Neuronal stem cell (in vitro differentiated cells): ENCODE results near the gene RER1.
A peak's percentile ranks its signal among the peaks of the same experiment; 100 is the strongest.

Source experiments
- DNase-seq: peaks from one replicate; pipeline ENCODE4 v3.0.0-alpha.2; 2013; ENCODE audit warnings: low spot score
- H2AFZ ChIP-seq: one replicate; pipeline ENCODE4 v1.6.1; 2013; ENCODE audit warnings: mild to moderate bottlenecking, low read length, inconsistent platforms
- H2AK5ac ChIP-seq: 2 replicates; pipeline ENCODE4 v1.6.1; 2013; ENCODE audit warnings: low read depth, mild to moderate bottlenecking, inconsistent platforms, low read length, moderate library complexity, mixed read lengths
- H2BK120ac ChIP-seq: 2 replicates; pipeline ENCODE4 v1.6.1; 2013; ENCODE audit warnings: low read depth, mild to moderate bottlenecking, inconsistent platforms, low read length, moderate library complexity, mixed read lengths
- H2BK12ac ChIP-seq: one replicate; pipeline ENCODE4 v1.6.1; 2013; ENCODE audit warnings: low read length, inconsistent platforms
- H2BK15ac ChIP-seq: 2 replicates; pipeline ENCODE4 v1.6.1; 2013; ENCODE audit warnings: mild to moderate bottlenecking, low read length, inconsistent platforms, mixed read lengths
- H2BK5ac ChIP-seq: one replicate; pipeline ENCODE4 v1.6.1; 2013; ENCODE audit warnings: inconsistent platforms, mild to moderate bottlenecking, low read length, moderate library complexity
- H3K14ac ChIP-seq: one replicate; pipeline ENCODE4 v1.6.1; 2013; ENCODE audit warnings: low read length, inconsistent platforms
- H3K18ac ChIP-seq: 2 replicates; pipeline ENCODE4 v1.6.1; 2013; ENCODE audit warnings: low read length, inconsistent platforms
- H3K23ac ChIP-seq: 2 replicates; pipeline ENCODE4 v1.6.1; 2013; ENCODE audit warnings: low read depth, mild to moderate bottlenecking, mixed read lengths, low read length, inconsistent platforms; ENCODE audit not compliant: poor library complexity
- H3K27ac ChIP-seq: replicated peaks from 3 replicates; pipeline ENCODE4 v1.5.1; 2013; ENCODE audit warnings: low read length, inconsistent platforms
- H3K27me3 ChIP-seq, 3 experiments: 2 replicates each; pipeline ENCODE4 v1.6.1; 2013; ENCODE audit warnings: low read length in 3 of 3, mild to moderate bottlenecking in 2 of 3, inconsistent platforms in 1 of 3, low read depth in 1 of 3, mixed read lengths in 1 of 3, moderate library complexity in 1 of 3; ENCODE audit not compliant: control insufficient read depth in 3 of 3, insufficient read depth in 3 of 3
- H3K36me3 ChIP-seq, 2 donors: replicated peaks in 1 of 2; 2 replicates each; pipeline ENCODE4 v1.6.1; 2013; ENCODE audit warnings: low read length in 2 of 2; ENCODE audit not compliant: control insufficient read depth in 2 of 2, insufficient read depth in 2 of 2
- H3K4ac ChIP-seq: 2 replicates; pipeline ENCODE4 v1.6.1; 2013; ENCODE audit warnings: inconsistent platforms, mild to moderate bottlenecking, low read length, moderate library complexity
- H3K4me1 ChIP-seq, 2 donors: 1 replicate in 1 of 2; 2 replicates in 1 of 2; pipeline ENCODE4 v1.6.1; 2013; ENCODE audit warnings: low read length in 2 of 2, low read depth in 1 of 2; ENCODE audit not compliant: control insufficient read depth in 2 of 2, insufficient read depth in 1 of 2
- H3K4me2 ChIP-seq: one replicate; pipeline ENCODE4 v1.6.1; 2013; ENCODE audit warnings: mild to moderate bottlenecking, low read length, inconsistent platforms; ENCODE audit not compliant: insufficient read depth, poor library complexity, severe bottlenecking
- H3K4me3 ChIP-seq, 2 donors: 2 replicates each; pipeline ENCODE4 v1.5.1; 2013; ENCODE audit warnings: low read length in 2 of 2, mild to moderate bottlenecking in 2 of 2, inconsistent platforms in 1 of 2, moderate library complexity in 1 of 2
- H3K79me1 ChIP-seq: one replicate; pipeline ENCODE4 v1.6.1; 2013; ENCODE audit warnings: low read depth, mild to moderate bottlenecking, inconsistent platforms, low read length, moderate library complexity
- H3K9ac ChIP-seq: one replicate; pipeline ENCODE4 v1.6.1; 2013; ENCODE audit warnings: mild to moderate bottlenecking, low read depth, low read length, inconsistent platforms; ENCODE audit not compliant: poor library complexity
- H3K9me3 ChIP-seq, 2 donors: replicated peaks in 1 of 2; 2 replicates each; pipeline versions ENCODE3 to v1.6.1; 2013; ENCODE audit warnings: low read length in 2 of 2, mild to moderate bottlenecking in 2 of 2, inconsistent platforms in 1 of 2, low read depth in 1 of 2, mixed read lengths in 1 of 2, moderate library complexity in 1 of 2; ENCODE audit not compliant: control insufficient read depth in 2 of 2, insufficient read depth in 1 of 2
- H4K8ac ChIP-seq: one replicate; pipeline ENCODE4 v1.6.1; 2013; ENCODE audit warnings: low read depth, mild to moderate bottlenecking, inconsistent platforms, low read length, moderate library complexity
- H4K91ac ChIP-seq: one replicate; pipeline ENCODE4 v1.6.1; 2013; ENCODE audit warnings: low read length, low read depth, mild to moderate bottlenecking, inconsistent platforms; ENCODE audit not compliant: poor library complexity
- WGBS, 2 donors: extraction: QIAGEN DNeasy Blood & Tissue Kit; methylation state at CpG; one replicate each; pipeline ENCODE4 v1.1.7; 2013; ENCODE audit warnings: missing lambda C conversion rate in 2 of 2, mixed read lengths in 1 of 2; ENCODE audit not compliant: insufficient read length in 2 of 2, insufficient replicate concordance in 1 of 2; ENCODE audit errors: extremely low coverage in 2 of 2; 5-methylcytosine and 5-hydroxymethylcytosine counted together

The RER1 gene

DNA sequence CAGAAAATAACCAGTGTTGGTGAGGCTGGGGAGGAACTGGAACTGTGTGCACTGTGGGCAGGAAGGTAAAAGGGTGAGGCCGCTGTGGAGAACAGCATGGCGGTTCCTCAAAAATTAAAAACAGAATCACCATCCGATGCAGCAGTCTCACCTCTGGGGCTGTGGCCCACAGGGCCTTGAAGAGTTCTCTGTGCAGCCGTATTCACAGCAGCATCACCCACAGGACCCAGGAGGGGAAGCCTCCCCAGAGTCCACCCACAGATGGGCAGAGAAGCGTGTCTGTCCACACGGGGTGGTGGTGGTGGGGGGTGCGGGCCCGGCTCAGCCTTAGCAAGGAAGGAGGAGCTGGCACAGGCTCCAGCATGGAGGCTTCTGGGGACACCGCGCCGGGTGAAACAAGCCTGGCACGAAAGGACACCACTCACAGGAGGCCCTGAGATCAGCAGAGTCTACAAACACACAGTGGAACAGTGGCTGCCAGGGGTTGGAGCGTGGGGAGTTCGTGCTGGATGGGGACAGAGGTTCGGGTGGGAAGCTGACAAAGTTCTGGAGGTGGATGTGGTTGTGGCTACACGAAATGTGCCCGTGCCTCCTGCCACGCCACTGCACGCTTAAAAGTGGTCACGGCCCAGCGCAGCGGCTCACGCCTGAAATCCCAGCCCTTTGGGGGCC is 11.8 kb upstream of the RER1 start:
- Histone ChIP-seq H3K9ac (no peak overlapping the region), H2AK5ac (no peak overlapping the region), H2BK15ac (no peak overlapping the region), H3K27me3 (no peaks in the 10 kb centered on the region), H3K23ac (no peak overlapping the region), H3K36me3 (no peaks in the 10 kb centered on the region), H4K91ac (no peak overlapping the region), H3K4me1 (peaks cover 0 to 8% of the 10 kb centered on the region in 2 donors), H2BK120ac (no peak overlapping the region), H3K4ac (no peak overlapping the region), H3K4me2 (no peak overlapping the region), H3K79me1 (peaks cover 2% of the 10 kb centered on the region), H2AFZ (no peak overlapping the region), H3K27ac (no peak overlapping the region), H3K4me3 (no peak overlapping the region), H2BK5ac (no peak overlapping the region), H3K14ac (peak overlapping the region; percentile 3), H2BK12ac (peak overlapping the region; percentile 41), H3K9me3 (no peaks in the 10 kb centered on the region), H3K18ac (no peak overlapping the region), H4K8ac (no peak overlapping the region)
- no CpG with 5 or more reads among the region's 23 CpGs for WGBS, 2 donors
- DNase-seq = no peak

- Histone ChIP-seq H3K4me1 (peaks cover 0 to 6% of the 10 kb centered on the region in 2 donors), H2BK15ac (peak overlapping the region; percentile 84), H3K4me3 (no peak overlapping the region), H3K27ac (no peak overlapping the region), H2BK5ac (peak overlapping the region; percentile 24), H3K27me3 (no peaks in the 10 kb centered on the region), H2AK5ac (peak overlapping the region; percentile 99), H3K79me1 (peaks cover 2% of the 10 kb centered on the region), H3K14ac (peak overlapping the region; percentile 79), H3K4me2 (no peak overlapping the region), H3K9me3 (no peaks in the 10 kb centered on the region), H2BK120ac (no peak overlapping the region), H3K9ac (peak overlapping the region; percentile 77), H3K36me3 (peaks cover 0 to 2% of the 10 kb centered on the region in 2 donors), H3K23ac (peak overlapping the region; percentile 75), H4K8ac (no peak overlapping the region), H3K4ac (peak overlapping the region; percentile 91), H2BK12ac (peak overlapping the region; percentile 30), H4K91ac (peak overlapping the region; percentile 89), H3K18ac (peak overlapping the region; percentile 67), H2AFZ (no peak overlapping the region)
- no peak for DNase-seq
- WGBS, 2 donors = no CpG with 5 or more reads among the region's 32 CpGs
These were observed 10.6 kb upstream of the RER1 start for GRCh38 chr1:2380816-2381591.

- Histone ChIP-seq H3K9ac (peak overlapping the region; percentile 32), H3K23ac (peak overlapping the region; percentile 45), H3K36me3 (peaks cover 1 to 3% of the 10 kb centered on the region in 2 donors), H3K9me3 (no peaks in the 10 kb centered on the region), H3K79me1 (peaks cover 3% of the 10 kb centered on the region), H3K27me3 (no peaks in the 10 kb centered on the region), H3K4me3 (peak overlapping the region in 1 of 2 donors; percentile 27), H3K4me2 (no peak overlapping the region), H2BK120ac (no peak overlapping the region), H2BK5ac (peak overlapping the region; percentile 68), H3K27ac (no peak overlapping the region), H3K4ac (no peak overlapping the region), H4K91ac (no peak overlapping the region), H2AK5ac (peak overlapping the region; percentile 91), H2AFZ (no peak overlapping the region), H3K18ac (peak overlapping the region; percentile 65), H2BK15ac (peak overlapping the region; percentile 39), H2BK12ac (no peak overlapping the region), H3K4me1 (peaks cover 0 to 4% of the 10 kb centered on the region in 2 donors), H4K8ac (no peak overlapping the region), H3K14ac (no peak overlapping the region)
- DNase-seq = peak; percentile 67
- no CpG with 5 or more reads among the region's 28 CpGs for WGBS, 2 donors
These were observed 9.7 kb upstream of the RER1 start for GRCh38 chr1:2381741-2382620.
